Measurements from ENCODE around the gene COTL1. TPM values are rescaled to one million over a fixed set of nuclear protein-coding genes. Genes with fewer than 3 reads are reported as not detected.

COTL1 gene
- total RNA-seq, 1 donor from 2014 or later, result 210 TPM

DNA sequence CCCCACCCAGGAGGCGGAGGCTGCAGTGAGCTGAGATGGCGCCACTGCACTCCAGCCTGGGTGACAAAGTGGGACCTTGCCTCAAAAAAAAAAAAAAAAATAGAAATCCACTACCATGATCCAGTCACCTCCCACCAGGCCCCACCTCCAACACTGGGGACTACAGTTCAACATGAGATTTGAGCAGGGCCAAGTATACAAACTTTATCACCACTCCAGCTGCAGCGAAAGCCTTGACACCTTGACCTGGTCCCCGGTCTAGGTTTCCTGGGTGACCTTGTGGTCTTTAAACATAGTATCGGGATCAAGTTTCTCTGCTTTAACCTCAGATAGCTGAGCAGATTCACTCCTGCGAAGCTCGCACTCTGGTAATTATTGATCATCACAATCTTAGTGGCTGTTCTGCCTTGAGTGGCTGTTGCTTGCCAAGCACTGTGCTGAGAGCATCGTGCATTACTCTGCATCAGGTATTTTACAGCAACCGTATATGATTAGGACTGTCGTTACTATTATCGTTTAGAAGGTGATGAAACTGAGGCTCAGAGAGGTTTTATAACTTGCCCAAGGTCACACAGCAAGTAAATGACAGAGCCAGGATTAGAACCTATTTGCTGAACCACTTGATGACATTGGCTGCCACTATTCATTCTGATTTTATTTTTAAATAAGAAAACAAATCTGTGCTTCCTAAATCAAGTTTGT lies 63.1 kb downstream of the COTL1 start:
- no peak for DNase-seq (ENCODE audit: low read depth)
- Histone ChIP-seq H3K36me3 (ENCODE audit: control insufficient read depth, insufficient read depth, low read length) (no peaks in the 10 kb centered on the region), H3K4me3 (ENCODE audit: low read depth, low read length) (no peak overlapping the region), H3K27me3 (ENCODE audit: control insufficient read depth, insufficient read depth, low read length) (no peaks in the 10 kb centered on the region)
- TF ChIP-seq, protein P1, sequence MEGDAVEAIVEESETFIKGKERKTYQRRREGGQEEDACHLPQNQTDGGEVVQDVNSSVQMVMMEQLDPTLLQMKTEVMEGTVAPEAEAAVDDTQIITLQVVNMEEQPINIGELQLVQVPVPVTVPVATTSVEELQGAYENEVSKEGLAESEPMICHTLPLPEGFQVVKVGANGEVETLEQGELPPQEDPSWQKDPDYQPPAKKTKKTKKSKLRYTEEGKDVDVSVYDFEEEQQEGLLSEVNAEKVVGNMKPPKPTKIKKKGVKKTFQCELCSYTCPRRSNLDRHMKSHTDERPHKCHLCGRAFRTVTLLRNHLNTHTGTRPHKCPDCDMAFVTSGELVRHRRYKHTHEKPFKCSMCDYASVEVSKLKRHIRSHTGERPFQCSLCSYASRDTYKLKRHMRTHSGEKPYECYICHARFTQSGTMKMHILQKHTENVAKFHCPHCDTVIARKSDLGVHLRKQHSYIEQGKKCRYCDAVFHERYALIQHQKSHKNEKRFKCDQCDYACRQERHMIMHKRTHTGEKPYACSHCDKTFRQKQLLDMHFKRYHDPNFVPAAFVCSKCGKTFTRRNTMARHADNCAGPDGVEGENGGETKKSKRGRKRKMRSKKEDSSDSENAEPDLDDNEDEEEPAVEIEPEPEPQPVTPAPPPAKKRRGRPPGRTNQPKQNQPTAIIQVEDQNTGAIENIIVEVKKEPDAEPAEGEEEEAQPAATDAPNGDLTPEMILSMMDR (IDR thresholded peaks at IDR 0.05; ENCODE audit: insufficient read depth, low read length, poor library complexity, severe bottlenecking), result no peak

DNA sequence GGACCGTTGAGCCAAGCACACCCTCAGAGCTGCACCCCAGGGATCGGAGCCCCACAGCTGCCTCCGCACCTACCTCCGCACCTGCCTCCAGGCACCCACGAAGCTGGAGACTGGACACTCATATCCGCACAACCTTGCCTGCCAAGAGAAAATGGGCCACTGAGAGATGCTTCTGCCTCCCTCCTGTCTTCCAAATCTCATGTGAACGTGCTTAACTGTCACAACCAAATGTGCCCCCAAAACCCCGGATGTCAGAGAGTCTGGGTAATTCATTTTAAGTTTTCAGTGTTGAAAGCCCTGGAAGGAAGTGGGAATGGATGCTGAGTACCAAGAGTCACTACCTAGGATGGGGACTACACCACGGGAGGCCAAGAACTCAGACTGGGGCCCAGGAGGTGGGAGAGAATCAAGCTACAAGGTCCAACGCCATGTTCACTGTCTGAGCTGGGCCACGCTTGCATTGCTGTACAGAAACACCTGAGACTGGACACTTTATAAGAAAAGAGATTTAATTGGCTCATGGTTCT lies 63.9 kb downstream of the COTL1 start:
- no peaks in the 10 kb centered on the region for H3K36me3 ChIP-seq (ENCODE audit: control insufficient read depth, insufficient read depth, low read length)
- TF ChIP-seq, protein P1 (IDR thresholded peaks at IDR 0.05; ENCODE audit: insufficient read depth, low read length, poor library complexity, severe bottlenecking), result no peak
- DNase-seq (ENCODE audit: low read depth), result no peak
- no peaks in the 10 kb centered on the region for H3K27me3 ChIP-seq (ENCODE audit: control insufficient read depth, insufficient read depth, low read length)
- no peak overlapping the region for H3K4me3 ChIP-seq (ENCODE audit: low read depth, low read length)

DNA sequence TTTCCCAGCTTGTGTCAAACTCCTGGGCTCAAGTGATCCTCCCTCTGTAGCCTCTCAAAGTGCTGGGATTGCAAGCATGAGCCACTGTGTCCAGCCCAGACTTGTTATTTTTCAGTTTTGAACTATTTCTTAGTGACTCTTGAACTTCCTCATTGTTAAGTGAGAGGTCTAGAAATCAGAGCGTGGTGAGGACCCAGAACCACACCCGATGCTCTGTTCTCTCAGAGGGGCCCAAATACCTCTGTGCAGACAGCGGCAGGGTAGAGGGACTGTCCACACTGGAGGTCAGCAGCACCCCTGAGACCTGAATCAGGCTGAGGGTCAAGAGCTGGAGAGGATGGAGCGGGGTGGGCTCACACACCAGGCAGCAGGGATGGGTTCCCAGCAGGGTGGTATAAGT lies 65.7 kb downstream of the COTL1 start:
- no peak for DNase-seq (ENCODE audit: low read depth)
- Histone ChIP-seq H3K4me3 (ENCODE audit: low read depth, low read length) (no peak overlapping the region), H3K27me3 (ENCODE audit: control insufficient read depth, insufficient read depth, low read length) (no peaks in the 10 kb centered on the region), H3K36me3 (ENCODE audit: control insufficient read depth, insufficient read depth, low read length) (no peaks in the 10 kb centered on the region)
- TF ChIP-seq, protein P1 (IDR thresholded peaks at IDR 0.05; ENCODE audit: insufficient read depth, low read length, poor library complexity, severe bottlenecking), result no peak

DNA sequence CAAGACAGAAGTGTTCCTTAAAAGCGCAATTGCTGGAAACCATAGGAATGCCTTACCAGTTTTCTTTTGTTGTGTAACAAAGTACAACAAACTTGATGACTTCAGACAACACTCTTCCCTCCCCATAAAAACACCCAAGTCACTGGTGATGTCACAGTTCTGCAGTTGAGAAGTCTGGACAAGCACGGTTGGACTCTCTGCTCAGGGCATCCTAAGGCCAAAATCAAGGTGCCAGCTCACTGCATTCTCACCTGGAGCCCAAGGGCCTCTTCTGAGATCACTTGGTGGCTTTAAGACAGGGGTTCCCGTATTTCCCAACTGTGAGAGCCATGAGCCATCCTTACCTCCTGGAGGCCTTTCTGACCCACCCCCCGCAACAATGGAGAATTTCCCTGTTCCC lies 67.8 kb downstream of the COTL1 start:
- Histone ChIP-seq H3K36me3 (ENCODE audit: control insufficient read depth, insufficient read depth, low read length) (no peaks in the 10 kb centered on the region), H3K4me3 (ENCODE audit: low read depth, low read length) (no peak overlapping the region), H3K27me3 (ENCODE audit: control insufficient read depth, insufficient read depth, low read length) (no peaks in the 10 kb centered on the region)
- TF ChIP-seq, protein P1 (IDR thresholded peaks at IDR 0.05; ENCODE audit: insufficient read depth, low read length, poor library complexity, severe bottlenecking), result no peak
- no peak for DNase-seq (ENCODE audit: low read depth)

DNA sequence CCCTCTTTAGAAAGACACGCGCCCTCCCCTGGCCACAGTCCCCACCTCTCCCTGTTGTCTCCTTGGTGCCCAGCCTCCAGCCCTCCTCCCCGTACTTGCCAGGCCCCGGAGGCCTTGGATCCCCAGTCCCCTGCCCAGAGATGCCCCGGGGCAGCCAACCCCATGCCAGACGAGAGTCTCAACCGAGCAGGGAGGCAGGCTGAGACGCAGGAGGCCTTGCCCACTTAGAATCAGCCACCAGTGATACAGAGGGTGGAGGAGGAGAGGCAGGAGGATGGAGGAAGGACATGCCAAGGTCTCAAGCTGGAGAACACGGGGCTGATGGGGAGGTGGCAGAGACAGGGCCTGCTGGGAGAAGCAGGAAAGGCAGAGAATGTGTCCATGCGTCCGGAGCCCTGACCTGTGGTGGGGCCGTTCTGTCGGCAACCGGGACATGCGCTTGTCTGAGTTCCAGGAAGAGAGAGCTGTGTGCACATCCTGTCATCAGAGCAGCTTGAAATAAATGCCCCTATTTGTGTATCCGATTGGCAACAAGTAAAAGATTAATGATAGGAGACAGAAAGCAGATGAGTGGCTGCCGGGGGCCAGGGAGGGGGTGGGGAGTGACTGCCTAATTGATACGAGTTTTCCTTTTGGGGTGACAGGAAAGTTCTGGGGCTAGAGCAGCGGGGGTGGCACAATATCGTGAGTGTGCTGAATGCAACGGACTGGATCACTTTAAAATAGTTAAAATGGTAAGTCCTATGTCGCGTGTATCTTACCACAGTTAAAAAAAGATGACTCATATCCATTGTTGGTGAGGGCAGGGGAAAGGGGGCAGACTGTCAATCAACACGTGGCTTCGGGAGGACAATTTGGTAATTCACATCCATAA lies 68.7 kb downstream of the COTL1 start:
- TF ChIP-seq, protein P1 (IDR thresholded peaks at IDR 0.05; ENCODE audit: insufficient read depth, low read length, poor library complexity, severe bottlenecking), result no peak
- no peaks in the 10 kb centered on the region for H3K27me3 ChIP-seq (ENCODE audit: control insufficient read depth, insufficient read depth, low read length)
- no peak overlapping the region for H3K4me3 ChIP-seq (ENCODE audit: low read depth, low read length)
- no peak for DNase-seq (ENCODE audit: low read depth)
- H3K36me3 ChIP-seq (ENCODE audit: control insufficient read depth, insufficient read depth, low read length), result no peaks in the 10 kb centered on the region

Data from kidney epithelial cell (primary cell).